Kidney capillary endothelial cell (primary cell): ENCODE data around the gene PNKD.

Experiments used
- DNase-seq: peaks from one replicate; pipeline ENCODE4 v3.0.0-alpha.2; 2018; ENCODE audit warnings: low spot score

The PNKD gene

GRCh38 chr2:218315397-218315796 is 45.1 kb downstream of the PNKD start:
- no peak for DNase-seq

- no peak for DNase-seq
Measured at GRCh38 chr2:218317303-218317630, 46.9 kb downstream of the PNKD start.

- no peak for DNase-seq
Measured at GRCh38 chr2:218317835-218318234, 47.5 kb downstream of the PNKD start.

GRCh38 chr2:218318241-218318640 is 47.9 kb downstream of the PNKD start:
- DNase-seq, result no peak

DNA sequence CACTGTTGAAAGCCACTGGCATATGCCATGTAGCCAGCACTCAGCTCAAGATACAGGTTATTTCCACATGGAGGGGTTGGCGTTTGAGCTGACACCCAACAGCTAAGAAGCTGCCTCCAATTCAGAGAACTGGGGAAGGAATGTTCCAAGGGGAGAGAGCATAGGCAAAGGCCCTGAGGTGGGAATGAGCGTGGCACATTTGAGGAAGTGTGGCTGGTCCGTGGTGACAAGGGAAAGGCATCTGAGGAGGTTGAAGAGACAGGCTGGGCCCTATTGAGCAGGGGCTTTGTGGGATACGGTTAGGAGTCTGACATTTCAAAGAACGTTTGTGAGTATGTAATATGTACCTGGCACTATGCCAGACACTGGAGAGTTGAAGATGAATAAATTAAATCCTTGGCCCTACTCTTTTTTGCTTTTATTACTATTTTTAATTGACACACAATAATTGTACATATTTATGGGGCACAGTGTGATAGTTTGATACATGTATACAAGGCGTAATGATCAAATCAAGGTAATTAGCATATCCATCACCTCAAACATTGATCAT is 49.6 kb downstream of the PNKD start:
- DNase-seq, result no peak

- no peak for DNase-seq
Measured at GRCh38 chr2:218320704-218321336, 50.5 kb downstream of the PNKD start.

GRCh38 chr2:218322768-218323525 is 52.6 kb downstream of the PNKD start:
- DNase-seq, result peak; percentile 89

- no peak for DNase-seq
Measured at GRCh38 chr2:218323526-218324472, 53.5 kb downstream of the PNKD start.

- no peak for DNase-seq
Measured at GRCh38 chr2:218325566-218326160, 55.3 kb downstream of the PNKD start.

DNA sequence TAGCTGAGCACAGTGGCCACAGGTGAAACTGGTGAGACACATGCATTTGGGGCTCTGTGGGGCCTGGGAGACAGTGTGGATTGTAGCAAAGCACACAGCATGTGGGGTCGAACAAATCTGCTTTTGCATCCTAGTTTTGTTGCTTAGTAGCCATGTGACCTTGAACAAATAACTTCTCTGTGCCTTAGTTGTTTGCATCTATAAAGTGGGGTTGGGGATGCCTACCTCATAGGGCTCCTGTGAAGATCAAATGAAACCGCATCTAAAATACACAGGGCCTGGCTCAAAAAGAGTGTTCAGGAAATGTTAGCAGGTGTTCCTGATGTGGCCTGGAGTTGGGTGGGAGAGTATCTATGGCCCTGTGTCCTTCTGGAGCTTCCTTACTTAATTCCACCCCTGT is 56.0 kb downstream of the PNKD start:
- DNase-seq, result no peak

- DNase-seq, result no peak
Measured at GRCh38 chr2:218327451-218328210, 57.3 kb downstream of the PNKD start.

GRCh38 chr2:218328294-218328693 is 58.0 kb downstream of the PNKD start:
- no peak for DNase-seq

GRCh38 chr2:218329027-218329825 is 58.9 kb downstream of the PNKD start:
- DNase-seq, result no peak

DNA sequence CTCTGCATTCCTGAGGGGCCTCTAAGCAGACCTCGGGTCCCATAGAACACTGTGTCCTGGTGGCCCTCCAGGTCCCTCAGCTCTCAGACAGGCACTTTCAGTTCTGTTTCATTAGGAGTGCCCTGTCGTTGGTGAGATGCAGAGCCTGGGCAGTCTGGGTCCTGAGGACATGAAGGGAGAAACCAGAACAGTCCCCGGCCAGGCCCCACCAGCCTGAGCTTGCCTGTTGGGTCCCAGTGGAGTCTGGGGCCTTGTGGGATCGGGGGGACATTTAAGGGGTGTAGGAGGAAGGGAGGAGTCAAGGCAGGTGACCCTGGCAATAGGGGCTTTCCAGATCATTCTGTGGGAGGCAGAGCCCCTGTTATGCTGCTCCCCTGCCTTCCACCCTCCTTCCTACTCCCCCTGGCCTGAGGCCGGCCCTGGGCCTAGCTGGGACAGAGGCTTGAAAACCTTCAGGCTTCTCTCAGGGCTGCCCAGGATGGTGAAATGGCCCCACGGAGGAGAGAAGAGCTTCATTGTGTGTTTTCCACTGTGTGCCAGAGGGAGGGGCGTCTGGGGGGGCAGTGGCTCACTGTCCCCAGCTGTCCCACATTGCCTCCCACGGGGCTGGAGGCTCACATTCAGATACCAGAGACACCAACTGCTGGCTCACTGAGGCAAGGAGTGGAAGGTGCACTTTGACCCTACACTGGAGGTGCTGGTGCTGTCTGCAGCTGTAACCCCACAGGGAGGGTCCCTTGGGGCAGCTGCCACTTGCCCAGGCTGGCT is 59.7 kb downstream of the PNKD start:
- DNase-seq, result no peak

DNA sequence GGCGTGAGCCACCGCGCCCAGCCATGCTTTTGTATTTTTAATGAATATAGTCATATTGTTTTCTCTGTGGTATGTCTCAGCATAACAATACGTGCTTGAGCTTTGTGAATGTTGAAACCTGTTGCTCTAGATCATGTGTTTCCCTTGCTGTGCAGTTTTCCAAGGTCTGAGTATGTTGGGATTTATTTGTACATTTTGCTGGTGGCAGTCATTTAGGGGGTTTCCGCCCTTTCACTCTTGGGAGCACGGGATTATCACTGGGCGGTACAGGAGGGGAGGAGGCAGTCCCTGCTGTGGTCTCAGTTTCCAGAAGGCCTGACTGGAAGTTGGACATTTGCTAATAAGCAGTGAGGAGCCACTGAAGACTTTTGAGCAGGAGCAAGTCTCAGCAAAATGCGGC is 61.4 kb downstream of the PNKD start:
- no peak for DNase-seq

GRCh38 chr2:218332288-218332687 is 62.0 kb downstream of the PNKD start:
- no peak for DNase-seq

DNA sequence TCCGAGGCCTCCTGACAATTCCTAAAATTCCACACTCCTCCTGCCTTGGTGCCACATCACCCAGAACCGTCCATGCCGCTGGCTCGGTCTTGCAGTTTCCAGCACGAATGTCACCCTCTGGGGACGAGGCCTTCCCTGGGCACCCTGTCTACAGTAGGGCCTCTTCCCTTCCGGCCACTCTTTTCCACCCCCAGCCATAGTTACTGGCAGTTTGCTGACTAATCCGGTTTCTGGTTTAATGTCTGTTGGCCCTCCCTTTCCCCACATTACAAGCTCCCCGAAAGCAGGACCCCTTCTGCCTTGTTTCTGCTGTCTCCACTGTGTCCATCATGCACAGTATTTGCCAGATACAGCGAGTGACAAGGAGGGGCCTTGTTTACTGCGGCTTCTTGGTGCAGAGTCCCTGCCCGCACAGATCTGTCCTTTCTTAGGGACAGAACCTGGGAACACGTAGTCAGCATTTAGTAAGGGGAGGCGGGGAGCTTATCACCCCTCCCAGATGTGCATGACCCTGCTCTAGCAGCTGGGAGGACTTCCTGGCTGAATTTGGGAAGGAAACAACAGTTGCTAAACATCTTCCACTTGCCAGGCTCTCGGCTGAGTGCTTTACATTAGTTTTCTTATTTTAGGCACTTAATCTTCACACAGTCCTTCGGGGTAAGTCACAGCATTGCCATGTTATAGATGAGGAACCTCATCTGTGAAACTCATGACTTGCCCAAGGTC is 62.8 kb downstream of the PNKD start:
- DNase-seq, result no peak

GRCh38 chr2:218334531-218334930 is 64.2 kb downstream of the PNKD start:
- DNase-seq, result no peak

DNA sequence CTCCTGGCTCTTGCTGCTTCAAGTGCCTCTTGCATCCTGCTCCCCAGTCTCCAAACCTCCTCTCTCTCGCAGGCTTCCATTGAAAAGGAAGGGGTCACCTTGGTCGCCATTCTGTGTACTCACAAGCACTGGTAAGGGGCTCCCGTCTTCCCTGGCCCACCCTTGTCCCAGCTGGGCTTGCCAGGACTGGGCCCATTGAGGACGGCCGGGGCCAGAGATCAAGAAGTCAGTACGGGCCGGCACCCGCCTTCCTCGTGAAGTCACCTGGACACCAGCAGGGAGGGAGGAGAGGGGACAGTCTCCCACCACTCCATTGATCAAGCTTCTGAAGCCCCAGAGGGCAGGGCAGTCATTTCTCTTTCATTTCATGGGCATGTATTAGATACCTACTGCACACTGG is 70.3 kb downstream of the PNKD start:
- DNase-seq, result no peak
